NCI-H748 treated with DMSO at 0.1 percent for 48 hours (cell line): ENCODE data around the gene GPR65.

Experiments
- DNase-seq: peaks from one replicate; lab custom pipeline; 2025; lab: John Stamatoyannopoulos, UW

GPR65 gene

GRCh38 chr14:88040146-88040545 lies 35.2 kb downstream of the GPR65 start:
- DNase-seq = no peak

- DNase-seq = no peak
These were observed 38.9 kb downstream of the GPR65 start for GRCh38 chr14:88043529-88044443.

GRCh38 chr14:88044444-88044758 lies 39.5 kb downstream of the GPR65 start:
- no peak for DNase-seq

- DNase-seq = no peak
These were observed 40.0 kb downstream of the GPR65 start for GRCh38 chr14:88044776-88045446.

- no peak for DNase-seq
These were observed 40.8 kb downstream of the GPR65 start for GRCh38 chr14:88045705-88046104.

- DNase-seq = no peak
These were observed 43.4 kb downstream of the GPR65 start for GRCh38 chr14:88048351-88048750.

GRCh38 chr14:88049266-88049665 lies 44.3 kb downstream of the GPR65 start:
- DNase-seq = no peak

- DNase-seq = no peak
These were observed 45.0 kb downstream of the GPR65 start for GRCh38 chr14:88049936-88050335.

- no peak for DNase-seq
These were observed 55.6 kb downstream of the GPR65 start for GRCh38 chr14:88060576-88060975.

- DNase-seq = no peak
These were observed 58.9 kb downstream of the GPR65 start for GRCh38 chr14:88063811-88064210.
